ENCODE data around the gene UNC50.
"Not testable (repeated sequence)": the region's sequence is repeated elsewhere in the genome, so short reads cannot be mapped to it uniquely, and the experiment has no call there.

The UNC50 gene

GRCh38 chr2:98615481-98615880 lies 7.1 kb downstream of the UNC50 start:
- no peak for DNase-seq

GRCh38 chr2:98617149-98617548 lies 8.8 kb downstream of the UNC50 start:
- DNase-seq, result no peak

- DNase-seq, result no peak
Measured at GRCh38 chr2:98623657-98624056, 15.3 kb downstream of the UNC50 start.

GRCh38 chr2:98632351-98632750 lies 24.0 kb downstream of the UNC50 start:
- DNase-seq, result no peak

GRCh38 chr2:98634406-98635092 lies 26.2 kb downstream of the UNC50 start:
- DNase-seq, result no peak

GRCh38 chr2:98637401-98638147 lies 29.2 kb downstream of the UNC50 start:
- DNase-seq, result no peak

GRCh38 chr2:98643496-98644100 lies 35.2 kb downstream of the UNC50 start:
- no peak for DNase-seq

GRCh38 chr2:98647636-98648035 lies 39.2 kb downstream of the UNC50 start:
- DNase-seq, result no peak

GRCh38 chr2:98648451-98648850 lies 40.1 kb downstream of the UNC50 start:
- no peak for DNase-seq

- peak; percentile 71 for DNase-seq
Measured at GRCh38 chr2:98649135-98649991, 41.0 kb downstream of the UNC50 start.

GRCh38 chr2:98649992-98650375 lies 41.6 kb downstream of the UNC50 start:
- DNase-seq, result no peak

GRCh38 chr2:98650998-98651397 lies 42.6 kb downstream of the UNC50 start:
- no peak for DNase-seq

GRCh38 chr2:98654699-98655495 lies 46.5 kb downstream of the UNC50 start:
- DNase-seq, result no peak

- no peak for DNase-seq
Measured at GRCh38 chr2:98656800-98657199, 48.4 kb downstream of the UNC50 start.

GRCh38 chr2:98658816-98659490 lies 50.6 kb downstream of the UNC50 start:
- DNase-seq, result no peak

- DNase-seq, result not testable (repeated sequence)
Measured at GRCh38 chr2:98659491-98659840, 51.1 kb downstream of the UNC50 start.

GRCh38 chr2:98663511-98664090 lies 55.2 kb downstream of the UNC50 start:
- no peak for DNase-seq

- DNase-seq, result no peak
Measured at GRCh38 chr2:98664323-98664722, 55.9 kb downstream of the UNC50 start.

- DNase-seq, result no peak
Measured at GRCh38 chr2:98665677-98666076, 57.3 kb downstream of the UNC50 start.
